ENCODE data around the gene TPM4.
"Not testable (repeated sequence)": the region's sequence is repeated elsewhere in the genome, so short reads cannot be mapped to it uniquely, and the experiment has no call there.

The TPM4 gene

DNA sequence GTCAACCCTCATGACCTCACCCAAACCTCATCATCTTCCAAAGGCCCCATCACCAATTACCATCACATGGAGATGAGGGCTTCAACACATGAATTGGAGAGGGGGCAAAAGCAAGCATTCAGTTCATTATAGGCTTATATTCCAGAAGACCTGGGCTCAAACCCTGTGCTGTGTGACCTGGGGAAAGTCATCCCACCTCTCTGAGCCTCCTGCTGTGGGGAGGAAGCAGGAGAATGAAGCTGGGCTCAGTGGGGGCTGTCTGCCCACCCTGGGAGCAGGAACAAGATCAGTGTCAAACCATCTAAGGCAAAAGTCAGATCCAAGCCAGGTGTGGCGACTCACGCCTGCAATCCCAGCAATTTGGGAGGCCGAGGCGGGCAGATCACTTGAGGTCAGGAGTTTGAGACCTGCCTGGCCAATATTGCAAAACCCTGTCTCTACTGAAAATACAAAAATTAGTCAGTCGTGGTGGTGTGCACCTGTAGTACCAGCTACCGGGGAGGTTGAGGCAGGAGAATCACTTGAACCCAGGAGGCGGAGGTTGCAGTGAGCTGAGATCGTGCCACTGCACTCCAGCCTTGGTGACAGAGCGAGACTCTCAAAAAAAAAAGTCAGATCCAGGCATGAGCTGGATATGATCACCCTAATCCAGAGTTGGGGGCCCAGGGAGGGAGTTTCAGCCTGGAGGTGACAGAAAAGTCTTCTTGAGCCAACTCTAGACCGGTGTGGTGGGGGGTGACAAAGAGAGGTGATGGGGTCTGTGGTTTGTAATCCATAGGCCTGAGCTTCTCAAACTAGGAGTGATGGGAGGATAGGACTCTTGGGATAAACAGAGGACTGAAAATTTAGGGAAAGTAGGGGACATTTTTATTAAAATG, 1.6 kb upstream of the TPM4 start:
- DNase-seq: no peak

DNA sequence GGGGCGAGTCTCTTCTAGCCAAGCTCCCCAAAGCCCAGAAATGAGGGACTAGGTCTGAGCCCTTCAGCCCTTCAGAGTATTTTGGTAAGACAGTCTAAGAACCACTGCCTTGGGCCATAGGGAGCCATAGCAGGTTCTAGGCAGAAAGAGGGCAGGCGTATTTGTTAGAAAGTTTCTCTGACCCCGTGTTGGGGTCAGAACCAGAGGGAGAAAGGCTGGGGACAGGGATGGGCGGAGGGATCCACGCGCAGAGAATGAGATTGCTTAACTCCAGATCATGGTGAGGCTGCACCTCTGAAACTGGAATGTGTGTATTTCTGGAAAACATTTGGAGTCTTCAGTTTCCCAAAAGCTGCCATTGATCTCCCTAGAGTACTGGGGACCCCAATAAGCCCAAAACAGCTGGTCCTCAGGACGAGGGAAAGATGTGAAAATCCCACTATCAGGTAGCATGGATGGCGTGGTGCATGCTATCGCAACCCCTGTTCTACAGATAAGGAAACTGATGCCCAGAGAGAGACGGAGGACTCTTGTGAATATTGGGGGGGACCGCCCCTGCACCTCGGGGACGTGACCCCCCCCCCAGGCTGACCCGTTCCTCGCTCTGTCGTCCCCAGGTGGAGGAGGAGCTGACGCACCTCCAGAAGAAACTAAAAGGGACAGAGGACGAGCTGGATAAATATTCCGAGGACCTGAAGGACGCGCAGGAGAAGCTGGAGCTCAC, 703 bp upstream of the TPM4 start:
- no peak for DNase-seq

GRCh38 chr19:16076958-16077611, 790 bp downstream of the TPM4 start:
- peak; percentile 18 for DNase-seq

DNA sequence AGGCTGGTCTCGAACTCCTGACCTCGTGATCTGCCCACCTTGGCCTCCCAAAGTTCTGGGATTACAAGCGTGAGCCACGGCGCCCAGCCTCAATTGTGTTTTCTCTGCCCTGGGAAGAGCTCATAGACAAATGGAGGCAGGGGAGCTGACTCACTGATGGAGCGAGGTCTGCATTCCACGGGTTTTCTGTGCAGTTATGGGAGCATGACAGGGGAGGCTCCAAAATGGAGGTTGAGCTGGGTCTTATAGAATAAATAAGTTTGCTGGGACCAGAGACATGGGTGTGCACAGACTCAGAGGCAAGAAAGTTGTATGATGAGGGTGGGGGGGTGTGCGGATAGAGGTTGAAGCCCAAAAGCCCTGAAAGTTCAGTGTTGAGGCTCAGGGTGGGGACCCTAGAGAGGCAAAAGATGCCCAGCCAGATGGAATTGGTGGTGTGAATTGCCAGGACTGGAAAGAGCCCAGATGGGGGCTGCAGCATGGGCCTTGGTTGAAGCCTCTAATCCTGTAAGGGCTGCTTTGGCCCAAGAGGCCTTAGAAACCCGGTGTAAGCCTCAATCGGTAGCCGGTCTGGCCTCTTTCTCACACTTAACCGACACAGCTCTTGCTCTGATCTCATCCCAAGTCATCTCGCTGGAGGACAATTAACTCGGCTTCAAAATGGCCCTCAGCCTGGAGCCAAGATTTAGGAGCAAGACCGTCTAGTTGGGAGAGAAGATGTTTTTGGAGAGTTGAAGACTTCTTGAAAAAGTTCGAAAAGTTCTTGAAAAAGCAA, 1.9 kb downstream of the TPM4 start:
- DNase-seq: no peak

GRCh38 chr19:16078759-16079707, 2.7 kb downstream of the TPM4 start:
- DNase-seq: no peak

DNA sequence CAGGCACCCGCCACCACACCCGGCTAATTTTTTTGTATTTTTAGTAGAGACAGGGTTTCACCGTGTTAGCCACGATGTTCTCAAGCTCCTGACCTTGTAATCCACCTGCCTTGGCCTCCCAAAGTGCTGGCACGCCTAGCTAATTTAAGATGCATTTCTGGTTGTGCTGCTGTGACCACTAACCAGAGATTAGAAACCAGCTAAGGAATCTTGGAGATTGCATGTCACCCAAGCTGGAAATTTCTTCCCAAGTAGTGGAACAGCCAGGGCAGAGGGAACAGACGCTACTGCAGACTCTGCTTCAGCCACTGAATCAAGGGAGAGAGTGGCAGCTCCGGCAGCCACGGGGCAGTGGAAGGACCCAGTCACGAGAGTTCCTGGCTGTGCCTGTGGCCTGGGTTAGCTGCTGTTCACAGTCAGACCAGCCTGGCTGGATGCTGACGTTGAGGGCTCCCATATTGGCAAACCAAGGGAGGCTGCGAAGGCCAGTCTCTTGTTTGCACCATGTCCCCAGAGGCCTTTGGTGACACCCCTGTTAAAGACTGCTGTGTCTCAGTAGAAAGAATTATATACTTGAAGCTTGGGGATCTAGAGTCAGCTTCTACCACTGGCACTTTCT, 7.9 kb downstream of the TPM4 start:
- DNase-seq: no peak

GRCh38 chr19:16085115-16085514, 8.8 kb downstream of the TPM4 start:
- DNase-seq: no peak

DNA sequence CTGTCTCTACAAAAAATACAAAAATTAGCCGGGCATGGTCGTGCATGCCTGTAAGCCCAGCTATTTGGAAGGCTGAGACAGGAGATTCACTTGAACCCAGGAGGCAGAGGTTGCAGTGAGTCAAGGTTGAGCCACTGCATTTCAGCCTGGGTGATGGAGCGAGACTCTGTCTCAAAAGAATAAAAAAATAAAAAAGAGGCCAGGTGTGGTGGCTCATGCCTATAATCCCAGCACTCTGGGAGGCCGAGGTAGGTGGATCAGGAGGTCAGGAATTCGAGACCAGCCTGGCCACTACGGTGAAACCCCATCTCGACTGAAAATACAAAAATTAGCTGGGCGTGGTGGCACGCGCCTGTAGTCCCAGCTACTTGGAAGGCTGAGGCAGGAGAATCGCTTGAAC, 11.1 kb downstream of the TPM4 start:
- not testable (repeated sequence) for DNase-seq

DNA sequence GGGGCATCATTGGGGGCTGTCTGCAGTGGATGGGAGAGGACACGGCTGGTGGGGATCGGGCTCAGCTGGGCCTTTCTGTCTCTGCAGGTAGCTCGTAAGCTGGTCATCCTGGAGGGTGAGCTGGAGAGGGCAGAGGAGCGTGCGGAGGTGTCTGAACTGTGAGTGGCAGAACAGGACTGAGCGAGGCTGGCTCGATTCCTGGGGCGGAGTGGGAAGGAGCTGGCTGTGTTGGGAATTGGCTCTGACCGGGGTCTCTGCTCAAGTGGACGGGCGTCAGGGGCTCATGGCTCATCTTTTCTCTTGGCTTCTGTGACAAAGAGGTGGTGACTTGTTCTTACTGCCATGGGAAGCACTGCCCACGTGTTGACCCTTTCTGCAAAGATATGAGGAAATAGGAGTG, 11.6 kb downstream of the TPM4 start:
- DNase-seq: no peak

DNA sequence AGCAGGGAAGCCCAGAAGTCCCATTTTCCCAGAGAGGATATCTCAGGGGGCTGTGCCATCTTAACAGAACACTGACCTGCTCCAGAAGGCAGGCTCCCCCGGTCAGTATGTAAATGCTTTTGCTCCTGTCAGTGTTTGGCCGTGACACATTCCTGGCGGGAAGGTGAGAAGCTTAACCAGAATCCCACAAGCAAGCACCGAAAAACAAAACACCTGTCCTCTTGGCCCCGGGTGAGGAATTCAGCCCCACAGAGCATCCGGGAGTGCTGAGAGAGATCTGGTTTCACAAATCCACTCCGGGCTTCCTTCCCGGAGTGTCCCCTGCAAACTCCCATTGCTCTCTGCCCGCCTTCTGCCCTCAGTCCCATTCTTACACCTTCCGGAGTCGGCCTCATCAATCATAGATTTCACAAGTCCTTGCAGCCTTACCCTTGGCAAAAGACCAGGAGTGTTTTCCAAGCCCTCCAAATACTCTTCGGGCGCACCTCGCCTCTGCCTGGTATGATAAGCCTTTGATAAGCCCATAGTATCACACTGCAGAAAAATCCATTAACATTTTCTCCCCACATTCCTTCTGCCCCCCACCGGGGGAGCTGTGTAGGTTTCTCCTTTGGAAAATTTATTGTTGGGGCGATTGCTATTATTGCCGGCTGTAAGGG, 12.2 kb downstream of the TPM4 start:
- no peak for DNase-seq

DNA sequence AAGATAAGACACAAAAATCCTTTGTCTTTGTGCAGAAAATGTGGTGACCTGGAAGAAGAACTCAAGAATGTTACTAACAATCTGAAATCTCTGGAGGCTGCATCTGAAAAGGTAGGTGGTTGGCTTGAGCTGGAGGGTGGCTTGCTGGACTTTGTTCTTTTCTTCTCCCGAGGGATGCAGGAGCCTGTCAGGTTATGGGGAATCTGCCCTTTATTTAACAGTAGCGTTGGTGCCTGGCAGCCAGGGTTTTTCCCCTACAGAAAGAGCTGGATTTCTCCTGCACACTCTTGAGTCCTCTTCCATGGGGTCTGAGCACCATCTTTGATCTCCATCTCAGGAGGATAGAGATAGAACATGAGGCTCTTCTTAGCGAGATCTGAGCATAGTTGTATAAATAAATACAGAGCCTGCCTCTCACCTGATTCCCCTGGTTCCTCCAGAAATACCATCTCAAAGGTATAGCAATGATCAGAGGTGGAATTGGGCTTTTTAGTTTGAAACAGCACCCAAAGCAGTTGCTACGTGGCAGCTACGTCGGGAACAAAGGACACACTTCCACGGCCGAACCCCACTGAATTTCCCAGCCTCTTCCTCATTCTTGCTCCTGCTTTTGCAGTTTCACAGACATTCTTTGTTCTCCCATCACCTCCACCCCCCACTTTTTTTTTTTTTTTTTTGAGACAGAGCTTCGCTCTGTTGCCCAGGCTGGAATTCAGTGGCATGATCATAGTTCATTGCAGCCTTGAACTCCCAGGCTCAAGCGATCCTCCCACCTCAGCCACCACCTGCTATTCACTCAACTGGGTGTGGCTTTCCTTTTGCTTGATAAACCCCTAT, 12.9 kb downstream of the TPM4 start:
- no peak for DNase-seq

DNA sequence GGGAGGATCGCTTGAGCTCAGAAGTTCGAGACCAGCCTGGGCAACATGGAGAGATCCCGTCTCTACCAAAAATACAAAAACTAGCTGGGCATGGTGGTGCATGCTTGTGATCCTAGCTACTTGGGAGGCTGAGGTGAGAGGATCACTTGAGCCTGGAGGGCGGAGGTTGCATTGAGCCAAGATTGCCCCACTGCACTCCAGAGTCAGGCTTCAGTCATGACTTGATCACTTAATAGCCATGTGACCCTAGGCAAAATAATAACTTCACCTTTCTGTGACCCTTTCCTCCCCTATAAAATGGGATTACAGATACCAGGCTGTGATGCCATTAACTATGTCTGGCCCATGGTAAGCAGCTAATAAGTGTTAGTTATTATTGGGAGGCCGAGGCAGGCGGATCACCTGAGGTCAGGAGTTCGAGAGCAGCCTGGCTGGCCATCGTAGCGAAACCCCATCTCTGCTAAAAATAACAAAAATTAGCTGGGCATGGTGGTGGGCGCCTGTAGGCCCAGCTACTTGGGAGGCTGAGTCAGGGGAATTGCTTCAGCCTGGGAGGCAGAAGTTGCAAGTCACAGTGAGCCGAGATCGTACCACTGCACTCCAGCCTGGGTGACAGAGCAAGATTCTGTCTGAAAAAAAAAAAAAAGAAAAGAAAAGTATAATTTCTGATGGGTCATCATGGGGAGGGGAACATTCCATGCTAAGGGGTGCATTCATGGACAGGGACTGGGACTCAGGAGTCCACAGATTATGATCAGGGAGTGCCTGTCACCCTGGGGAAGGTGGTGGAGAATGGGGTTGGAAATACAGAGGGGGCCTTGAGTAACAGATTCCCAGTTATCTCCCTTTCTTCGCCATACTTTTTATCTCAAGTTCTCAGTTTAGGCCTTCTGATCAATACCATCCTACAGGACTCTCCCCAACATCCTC, 15.5 kb downstream of the TPM4 start:
- no peak for DNase-seq

GRCh38 chr19:16094360-16095070, 18.2 kb downstream of the TPM4 start:
- no peak for DNase-seq

DNA sequence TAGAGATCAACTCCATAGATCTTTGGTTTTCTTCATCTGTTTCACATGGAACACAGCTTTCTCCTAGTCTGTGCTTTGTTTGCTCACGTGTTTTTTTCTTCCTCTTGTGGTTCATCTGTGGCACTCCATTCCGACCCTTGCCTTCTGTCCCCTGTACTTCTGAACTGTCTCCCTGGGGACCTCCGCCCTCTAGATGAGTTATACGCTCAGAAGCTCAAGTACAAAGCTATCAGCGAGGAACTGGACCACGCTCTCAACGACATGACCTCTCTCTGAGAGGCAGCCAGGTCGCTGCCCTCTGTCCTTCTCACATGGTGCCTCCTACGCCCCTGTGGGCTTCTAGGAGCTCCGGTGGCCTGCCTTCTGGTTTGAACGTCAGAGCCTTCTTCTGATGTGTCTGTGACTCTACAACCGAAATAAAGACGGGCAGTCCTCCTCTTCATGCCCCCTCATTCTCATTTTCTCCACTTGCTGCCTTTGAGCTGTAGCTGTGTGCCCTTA, 18.8 kb downstream of the TPM4 start:
- no peak for DNase-seq

- DNase-seq: no peak
These were observed 20.1 kb downstream of the TPM4 start for GRCh38 chr19:16096280-16096855.

GRCh38 chr19:16098416-16098768, 22.1 kb downstream of the TPM4 start:
- DNase-seq: no peak

DNA sequence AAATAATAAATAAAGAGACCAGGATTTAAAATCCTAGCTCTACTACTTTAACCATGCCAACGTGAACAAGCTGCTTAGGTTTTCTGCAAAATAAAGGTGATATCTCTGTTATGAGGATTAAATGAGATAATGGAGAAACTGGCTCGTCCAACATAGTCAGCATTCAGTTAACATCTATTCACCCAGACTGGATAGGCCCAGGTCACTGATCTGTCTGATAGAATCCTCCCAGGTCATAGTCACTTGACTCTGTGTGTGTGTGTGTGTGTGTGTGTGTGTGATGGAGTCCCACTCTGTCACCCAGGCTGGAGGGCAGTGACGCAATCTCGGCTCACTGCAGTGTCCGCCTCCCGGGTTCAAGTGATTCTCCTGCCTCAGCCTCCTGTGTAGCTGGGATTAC, 22.5 kb downstream of the TPM4 start:
- no peak for DNase-seq
